GM12865 (cell line): ENCODE data around the gene BABAM2.

Experiments
- DNase-seq: peaks from one replicate; pipeline ENCODE4 v3.0.0; 2010; ENCODE audit warnings: low read depth
- H3K4me3 ChIP-seq: 2 replicates; pipeline ENCODE4 v1.5.1; 2011; ENCODE audit warnings: mild to moderate bottlenecking, low read depth, low read length, control low read depth
- CTCF ChIP-seq: IDR thresholded peaks from 2 replicates; pipeline ENCODE4 v1.5.1; 2011; ENCODE audit warnings: low read length, control low read depth, low read depth, inconsistent platforms; ENCODE audit not compliant: insufficient read depth; ENCODE audit errors: missing control alignments

The BABAM2 gene

DNA sequence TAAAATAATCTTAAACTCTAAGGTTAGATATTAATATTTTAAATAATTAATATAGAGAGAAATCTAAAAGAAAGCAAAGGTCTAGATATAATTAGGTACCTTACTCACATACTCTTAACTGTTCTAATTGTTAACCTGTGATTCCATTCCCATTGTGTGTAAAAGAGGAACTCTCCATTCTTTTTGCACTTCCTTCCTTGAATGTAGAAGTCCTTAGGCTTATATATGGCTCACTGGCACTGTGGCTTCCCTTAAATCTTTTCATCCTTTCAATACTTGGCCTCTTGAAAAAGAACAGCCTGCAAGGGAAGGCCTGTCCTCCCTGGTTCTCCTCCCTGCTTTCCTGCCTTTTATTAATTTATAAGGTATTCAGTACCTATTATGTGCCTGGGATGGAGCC lies 319.3 kb downstream of the BABAM2 start:
- TF ChIP-seq CTCF, result no peak
- no peak for DNase-seq
- H3K4me3 ChIP-seq, result no peak overlapping the region

DNA sequence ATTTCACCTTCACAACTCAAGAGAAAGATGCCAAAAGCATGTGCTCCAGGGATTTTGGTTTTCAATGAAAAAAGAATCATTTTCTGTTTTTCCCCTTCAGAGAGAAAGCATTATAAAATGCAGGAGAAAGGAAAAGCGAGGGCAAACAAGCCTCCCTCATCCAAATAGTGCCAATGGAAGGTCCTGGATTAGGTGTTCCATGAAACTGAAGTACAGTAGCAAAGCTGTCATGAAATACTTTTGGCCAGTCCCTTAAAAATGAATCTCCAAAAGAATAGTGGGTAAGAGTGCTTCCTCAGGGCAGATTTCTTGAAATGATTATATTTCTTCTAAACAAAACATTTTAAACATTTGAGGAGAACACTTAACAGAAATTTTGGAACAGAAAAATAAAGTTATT lies 320.0 kb downstream of the BABAM2 start:
- no peak for DNase-seq
- no peak overlapping the region for H3K4me3 ChIP-seq
- TF ChIP-seq CTCF, result no peak

GRCh38 chr2:28216331-28216730 lies 325.8 kb downstream of the BABAM2 start:
- DNase-seq, result no peak
- H3K4me3 ChIP-seq, result no peak overlapping the region
- TF ChIP-seq CTCF, result no peak

DNA sequence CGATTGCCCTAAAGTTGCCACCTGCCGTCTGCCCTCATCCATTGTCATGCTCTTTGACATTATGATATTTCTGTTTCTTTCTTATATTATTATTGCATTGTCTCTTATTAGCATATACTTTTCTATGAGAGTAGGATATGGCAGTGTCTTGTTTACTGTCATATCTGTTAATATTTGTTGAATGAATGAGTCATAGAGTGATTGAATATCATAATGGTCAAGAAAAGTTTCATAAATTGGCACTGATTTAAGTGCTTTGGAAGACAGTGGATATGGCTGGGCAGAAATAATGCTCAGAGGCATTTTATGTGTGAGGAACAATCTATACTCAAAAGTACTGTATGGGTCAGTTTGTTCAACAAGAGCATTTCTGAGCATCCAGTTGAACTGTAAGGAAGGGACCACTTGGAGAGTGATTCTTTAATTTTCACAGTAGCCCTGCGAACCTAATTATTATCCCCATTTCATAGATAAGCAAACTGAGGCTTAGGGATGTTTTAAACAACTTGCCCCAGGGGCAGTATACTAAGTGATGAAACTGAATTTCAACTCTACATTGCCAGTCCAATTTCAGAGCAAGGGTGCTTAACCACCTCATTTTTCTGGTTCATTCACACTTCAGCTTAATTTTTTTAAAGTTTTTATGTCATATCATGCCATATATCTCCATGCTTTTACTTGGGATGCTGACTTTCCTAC lies 326.7 kb downstream of the BABAM2 start:
- no peak for TF ChIP-seq CTCF
- DNase-seq, result no peak
- H3K4me3 ChIP-seq, result no peak overlapping the region

GRCh38 chr2:28219138-28219537 lies 328.6 kb downstream of the BABAM2 start:
- H3K4me3 ChIP-seq, result no peak overlapping the region
- no peak for DNase-seq
- no peak for TF ChIP-seq CTCF

DNA sequence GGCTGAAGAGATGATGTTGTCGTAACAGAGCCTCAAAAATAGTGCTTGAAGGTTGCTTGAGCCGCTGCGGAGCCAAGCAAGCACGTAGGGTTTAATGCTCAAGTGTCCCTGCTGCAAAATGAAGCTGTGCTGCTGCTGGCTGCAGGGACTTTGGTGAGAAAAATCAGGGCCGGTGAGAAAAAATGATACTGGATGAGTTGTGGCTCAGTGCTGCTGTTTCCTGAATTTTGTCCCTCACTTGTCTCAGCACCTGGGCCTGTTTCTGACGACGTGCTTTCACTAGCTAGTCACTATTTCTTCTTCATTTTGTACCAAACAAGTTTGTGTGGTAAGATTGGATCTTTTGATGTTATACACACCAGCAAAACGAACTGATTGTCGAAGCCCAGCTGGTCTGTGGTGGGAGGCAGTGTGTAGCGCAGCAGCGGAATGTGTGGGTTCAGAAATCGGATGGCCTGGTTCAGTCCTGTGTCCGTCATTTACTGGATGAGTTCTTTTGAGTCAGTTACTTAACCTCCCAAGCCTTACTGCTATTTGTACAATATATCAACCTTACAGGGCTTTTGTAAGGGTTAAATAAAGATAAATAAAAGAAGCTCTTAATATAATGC lies 329.3 kb downstream of the BABAM2 start:
- no peak overlapping the region for H3K4me3 ChIP-seq
- no peak for TF ChIP-seq CTCF
- DNase-seq, result no peak
